GM21786 (cell line): ENCODE measurements around the gene EGLN2.
A peak's percentile ranks its signal among the peaks of the same experiment; 100 is the strongest.
"Not testable (repeated sequence)": the region's sequence is repeated elsewhere in the genome, so short reads cannot be mapped to it uniquely, and the experiment has no call there.

ENCODE experiments used
- ATAC-seq: cut with Tn5 transposase; IDR thresholded peaks from one replicate; pipeline ENCODE4 v1.9.1; 2021; ENCODE audit not compliant: unreplicated experiment

EGLN2 gene

GRCh38 chr19:40776364-40776763 lies 22.6 kb upstream of the EGLN2 start:
- no peak for ATAC-seq

GRCh38 chr19:40776932-40777644 lies 21.9 kb upstream of the EGLN2 start:
- ATAC-seq = peak; percentile 60

GRCh38 chr19:40777645-40777936 lies 21.4 kb upstream of the EGLN2 start:
- ATAC-seq = no peak

- peak; percentile 56 for ATAC-seq
These were observed 20.9 kb upstream of the EGLN2 start, which contains the start of gene RAB4B for GRCh38 chr19:40777937-40778705. Gene RAB4B, plus strand, starts transcription at chr19:40778247. Its CDS starts 129 bp downstream, at chr19:40778376.

- ATAC-seq = no peak
These were observed 20.2 kb upstream of the EGLN2 start for GRCh38 chr19:40778706-40779284.

GRCh38 chr19:40780582-40780981 lies 18.4 kb upstream of the EGLN2 start:
- ATAC-seq = no peak

- ATAC-seq = no peak
These were observed 17.9 kb upstream of the EGLN2 start for GRCh38 chr19:40781140-40781539.

GRCh38 chr19:40783711-40784110 lies 15.3 kb upstream of the EGLN2 start:
- ATAC-seq = no peak

GRCh38 chr19:40784146-40784545 lies 14.8 kb upstream of the EGLN2 start:
- not testable (repeated sequence) for ATAC-seq

- ATAC-seq = no peak
These were observed 13.5 kb upstream of the EGLN2 start for GRCh38 chr19:40785526-40785925.

GRCh38 chr19:40786060-40787037 lies 12.6 kb upstream of the EGLN2 start:
- no peak for ATAC-seq

GRCh38 chr19:40791349-40791748 lies 7.6 kb upstream of the EGLN2 start:
- no peak for ATAC-seq

- no peak for ATAC-seq
These were observed 7.0 kb upstream of the EGLN2 start for GRCh38 chr19:40791996-40792395.

GRCh38 chr19:40797166-40797962 lies 1.6 kb upstream of the EGLN2 start:
- no peak for ATAC-seq

GRCh38 chr19:40797963-40798682 lies 868 bp upstream of the EGLN2 start:
- ATAC-seq = peak; percentile 43

- no peak for ATAC-seq
These were observed 757 bp downstream of the EGLN2 start for GRCh38 chr19:40799558-40800338.

- no peak for ATAC-seq
These were observed 1.5 kb downstream of the EGLN2 start for GRCh38 chr19:40800339-40800996.

- ATAC-seq = no peak
These were observed 2.0 kb downstream of the EGLN2 start for GRCh38 chr19:40800997-40801377.
